DND-41 (cell line): ENCODE results near the gene GHRL.
A peak's percentile ranks its signal among the peaks of the same experiment; 100 is the strongest.

Experiments
- ATAC-seq: fragments of 200-7000 bp; cut with Tn5 transposase; 3 replicates; pipeline ENCODE4 v1.9.1; 2021; ENCODE audit warnings: low read depth; ENCODE audit not compliant: insufficient read depth
- DNase-seq: peaks from one replicate; pipeline ENCODE4 v3.0.0-alpha.2; 2020
- H2AFZ ChIP-seq: 2 replicates; pipeline ENCODE4 v1.6.0; 2012; ENCODE audit warnings: low read depth, low read length
- H3K27ac ChIP-seq: 2 replicates; pipeline ENCODE4 v1.5.1; 2012; ENCODE audit warnings: low read length, inconsistent platforms
- H3K27me3 ChIP-seq: fragments of 200-600 bp; sonication (generic); 2 replicates; pipeline ENCODE4 v1.6.0; 2012; ENCODE audit warnings: low read length, mild to moderate bottlenecking, inconsistent platforms; ENCODE audit not compliant: insufficient read depth, poor library complexity
- H3K36me3 ChIP-seq: 2 replicates; pipeline ENCODE4 v1.5.1; 2012; ENCODE audit warnings: low read length, inconsistent platforms; ENCODE audit not compliant: insufficient read depth
- H3K4me1 ChIP-seq: 2 replicates; pipeline ENCODE4 v1.5.1; 2012; ENCODE audit warnings: mild to moderate bottlenecking, low read length; ENCODE audit not compliant: insufficient read depth
- H3K4me2 ChIP-seq: 2 replicates; pipeline ENCODE4 v1.6.0; 2012; ENCODE audit warnings: mild to moderate bottlenecking, moderate library complexity, low read length, inconsistent platforms; ENCODE audit not compliant: insufficient read depth
- H3K4me3 ChIP-seq, 2 experiments: fragments of 200-600 bp in 1 of 2; shearing (Covaris generic) in 1 of 2; 2 replicates each; pipeline ENCODE4 v1.5.1; 2012 to 2016; ENCODE audit warnings: inconsistent platforms in 2 of 2, low read length in 2 of 2, mild to moderate bottlenecking in 2 of 2, low read depth in 1 of 2, moderate library complexity in 1 of 2
- H3K79me2 ChIP-seq: 2 replicates; pipeline ENCODE4 v1.6.0; 2012; ENCODE audit warnings: low read length, inconsistent platforms; ENCODE audit not compliant: insufficient read depth
- H3K9ac ChIP-seq: 2 replicates; pipeline ENCODE4 v1.6.0; 2012; ENCODE audit warnings: low read depth, mild to moderate bottlenecking, inconsistent platforms, low read length, moderate library complexity
- H3K9me3 ChIP-seq: 2 replicates; pipeline ENCODE4 v1.5.1; 2012; ENCODE audit warnings: low read length, moderate library complexity, mild to moderate bottlenecking, inconsistent platforms; ENCODE audit not compliant: insufficient read depth, severe bottlenecking
- H4K20me1 ChIP-seq: 2 replicates; pipeline ENCODE4 v1.6.0; 2012; ENCODE audit warnings: low read length; ENCODE audit not compliant: insufficient read depth
- EZH2 ChIP-seq: IDR thresholded peaks from 3 replicates; pipeline ENCODE4 v1.6.1; 2012; ENCODE audit warnings: borderline replicate concordance, low read depth, mild to moderate bottlenecking, moderate library complexity, low read length, inconsistent platforms; ENCODE audit not compliant: severe bottlenecking
- TF ChIP-seq, protein P1 (sequence below): IDR thresholded peaks from 2 replicates; pipeline ENCODE4 v1.5.1; 2012; ENCODE audit warnings: borderline replicate concordance, low read length, moderate library complexity, mild to moderate bottlenecking; ENCODE audit not compliant: poor library complexity, severe bottlenecking; ENCODE audit errors: extremely low read depth

GHRL gene

GRCh38 chr3:10327592-10327991, 34.8 kb upstream of the GHRL start:
- Histone ChIP-seq H3K9ac (no peak overlapping the region), H3K27me3 (peaks cover 10% of the 10 kb centered on the region), H3K4me2 (no peak overlapping the region), H3K4me3 (no peak overlapping the region), H2AFZ (no peak overlapping the region), H3K36me3 (no peaks in the 10 kb centered on the region), H3K4me1 (no peaks in the 10 kb centered on the region), H3K79me2 (no peaks in the 10 kb centered on the region), H3K27ac (no peak overlapping the region), H3K9me3 (no peaks in the 10 kb centered on the region), H4K20me1 (no peaks in the 10 kb centered on the region)
- DNase-seq (no peak), ATAC-seq (no peak)
- TF ChIP-seq, protein P1, sequence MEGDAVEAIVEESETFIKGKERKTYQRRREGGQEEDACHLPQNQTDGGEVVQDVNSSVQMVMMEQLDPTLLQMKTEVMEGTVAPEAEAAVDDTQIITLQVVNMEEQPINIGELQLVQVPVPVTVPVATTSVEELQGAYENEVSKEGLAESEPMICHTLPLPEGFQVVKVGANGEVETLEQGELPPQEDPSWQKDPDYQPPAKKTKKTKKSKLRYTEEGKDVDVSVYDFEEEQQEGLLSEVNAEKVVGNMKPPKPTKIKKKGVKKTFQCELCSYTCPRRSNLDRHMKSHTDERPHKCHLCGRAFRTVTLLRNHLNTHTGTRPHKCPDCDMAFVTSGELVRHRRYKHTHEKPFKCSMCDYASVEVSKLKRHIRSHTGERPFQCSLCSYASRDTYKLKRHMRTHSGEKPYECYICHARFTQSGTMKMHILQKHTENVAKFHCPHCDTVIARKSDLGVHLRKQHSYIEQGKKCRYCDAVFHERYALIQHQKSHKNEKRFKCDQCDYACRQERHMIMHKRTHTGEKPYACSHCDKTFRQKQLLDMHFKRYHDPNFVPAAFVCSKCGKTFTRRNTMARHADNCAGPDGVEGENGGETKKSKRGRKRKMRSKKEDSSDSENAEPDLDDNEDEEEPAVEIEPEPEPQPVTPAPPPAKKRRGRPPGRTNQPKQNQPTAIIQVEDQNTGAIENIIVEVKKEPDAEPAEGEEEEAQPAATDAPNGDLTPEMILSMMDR, result no peak
- no peak for TF ChIP-seq EZH2

DNA sequence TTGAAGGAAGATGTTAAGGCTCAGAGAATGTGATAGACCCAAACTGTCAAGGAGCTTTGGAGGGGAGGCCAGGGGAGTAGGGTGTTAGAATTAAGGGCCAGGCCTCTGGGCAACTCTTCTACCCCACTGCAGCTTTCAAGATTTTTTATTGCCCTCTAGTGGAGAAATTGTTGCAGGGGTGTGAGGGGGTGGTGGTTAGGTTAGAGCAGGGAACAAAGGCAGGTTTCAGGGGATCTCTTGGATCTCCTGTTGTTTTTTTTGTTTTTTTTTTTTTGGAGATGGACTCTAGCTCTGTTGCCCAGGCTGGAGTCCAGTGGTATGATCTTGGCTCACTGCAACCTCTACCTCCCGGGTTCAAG, 29.6 kb upstream of the GHRL start:
- Histone ChIP-seq H3K36me3 (peaks cover 21% of the 10 kb centered on the region), H3K4me2 (no peak overlapping the region), H3K9me3 (no peaks in the 10 kb centered on the region), H4K20me1 (peaks cover 27% of the 10 kb centered on the region; the same call in 1 of the 2 replicates), H3K79me2 (peaks cover 36% of the 10 kb centered on the region), H3K4me3 (no peak overlapping the region), H2AFZ (no peak overlapping the region), H3K27ac (no peak overlapping the region), H3K27me3 (peaks cover 4% of the 10 kb centered on the region), H3K9ac (no peak overlapping the region), H3K4me1 (peaks cover 24% of the 10 kb centered on the region)
- no peak for ATAC-seq
- peak; percentile 21 for DNase-seq
- TF ChIP-seq, protein P1, result peak; percentile 69
- no peak for TF ChIP-seq EZH2

DNA sequence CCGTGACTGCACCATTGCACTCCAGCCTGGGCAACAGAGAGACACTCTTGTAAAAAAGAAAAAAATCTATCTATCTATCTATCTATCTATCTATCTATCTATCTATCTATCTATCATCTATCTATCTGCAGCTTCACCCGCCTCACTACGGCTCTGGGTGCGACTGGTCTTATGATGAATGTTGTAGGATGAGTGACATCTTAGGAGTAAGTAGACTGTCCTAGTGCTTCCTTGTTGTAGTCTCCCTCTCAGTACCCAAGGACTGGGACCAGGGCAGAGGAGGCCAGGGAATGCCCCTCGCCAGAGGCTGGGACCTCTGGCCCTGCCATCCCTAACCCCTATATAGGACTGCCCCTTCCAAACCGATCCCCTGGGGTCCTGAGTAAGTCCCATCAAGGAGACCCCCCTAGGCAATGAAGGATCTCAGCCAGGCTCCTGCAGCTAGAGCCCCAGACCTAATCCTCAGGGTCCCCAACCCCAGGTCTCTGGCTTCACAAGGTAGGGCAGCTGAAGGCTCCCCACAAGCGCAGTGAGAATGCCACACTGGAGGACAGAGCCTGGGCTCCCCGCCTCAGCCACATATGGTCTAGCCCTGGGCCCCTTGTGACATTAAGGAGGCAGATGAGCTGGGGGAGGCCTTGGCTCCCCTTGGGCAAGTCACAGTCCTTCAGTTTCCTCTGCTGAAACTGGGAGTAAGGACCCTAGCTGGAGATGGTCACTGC, 29.0 kb upstream of the GHRL start:
- peaks cover 27% of the 10 kb centered on the region; the same call in 1 of the 2 replicates for H4K20me1 ChIP-seq
- peaks cover 4% of the 10 kb centered on the region for H3K27me3 ChIP-seq
- peaks cover 27% of the 10 kb centered on the region for H3K36me3 ChIP-seq
- no peaks in the 10 kb centered on the region for H3K9me3 ChIP-seq
- H3K4me3 ChIP-seq, result no peak overlapping the region
- no peak overlapping the region for H3K27ac ChIP-seq
- H3K9ac ChIP-seq, result no peak overlapping the region
- ATAC-seq (no peak), DNase-seq (no peak)
- H2AFZ ChIP-seq, result peak overlapping the region; percentile 91
- TF ChIP-seq EZH2, result no peak
- TF ChIP-seq, protein P1, result no peak
- peak overlapping the region; percentile 96; the same call in 1 of the 2 replicates for H3K4me2 ChIP-seq
- peaks cover 24% of the 10 kb centered on the region for H3K4me1 ChIP-seq
- H3K79me2 ChIP-seq, result peaks cover 36% of the 10 kb centered on the region
